K562 (cell line): ENCODE measurements around the gene SLC29A3. TPM values are rescaled to one million over a fixed set of nuclear protein-coding genes. Genes with fewer than 3 reads are reported as not detected.

ENCODE experiments used
- CBX2 ChIP-seq: fragments of 200-600 bp; sonication (generic); IDR thresholded peaks from one replicate; pipeline ENCODE4 v1.6.1; 2012; ENCODE audit warnings: mild to moderate bottlenecking, low read length, inconsistent platforms; ENCODE audit not compliant: insufficient read depth, poor library complexity, severe bottlenecking
- HDAC6 ChIP-seq: IDR thresholded peaks from 2 replicates; pipeline ENCODE4 v1.6.1; 2012; ENCODE audit warnings: low read depth, mild to moderate bottlenecking, control low read depth, inconsistent platforms, low read length, moderate library complexity
- MGA ChIP-seq: fragments of 450-650 bp; IDR thresholded peaks from 2 replicates; pipeline ENCODE4 v1.6.1; 2016; ENCODE audit warnings: mild to moderate bottlenecking, moderate library complexity
- NCOR1 ChIP-seq: fragments of 450-650 bp; IDR thresholded peaks from 2 replicates; pipeline ENCODE4 v1.6.1; 2016; ENCODE audit warnings: mild to moderate bottlenecking, moderate library complexity
- PCBP1 ChIP-seq: fragments of 200-400 bp; formaldehyde crosslinking; IDR thresholded peaks from 2 replicates; pipeline ENCODE4 v1.6.1; 2018; ENCODE audit warnings: mild to moderate bottlenecking, low read depth, low read length; ENCODE audit not compliant: poor library complexity, severe bottlenecking
- POLR2AphosphoS5 ChIP-seq: IDR thresholded peaks from 2 replicates; pipeline ENCODE4 v1.6.1; 2011; ENCODE audit warnings: mild to moderate bottlenecking, low read depth, low read length, moderate library complexity; ENCODE audit not compliant: control insufficient read depth, insufficient read depth
- RBM25 ChIP-seq: fragments of 200-400 bp; formaldehyde crosslinking; IDR thresholded peaks from 2 replicates; pipeline ENCODE4 v1.6.1; 2018; ENCODE audit warnings: low read length, low read depth, moderate library complexity; ENCODE audit not compliant: severe bottlenecking
- ZNF639 ChIP-seq, 2 experiments: fragments of 200-800 bp in 1 of 2; sonication (Bioruptor generic) in 1 of 2; sonication (generic) in 1 of 2; formaldehyde crosslinking in 1 of 2; IDR thresholded peaks in 1 of 2; conservative IDR thresholded peaks in 1 of 2; 2 replicates each; pipeline versions ENCODE4 v1.5.0 to v1.6.1; 2016 to 2020; ENCODE audit warnings: missing compliant biosample characterization in 1 of 2, missing genetic modification characterization in 1 of 2, missing genetic modification reagents in 1 of 2
- polyA plus RNA-seq, 8 experiments: library from polyadenylated mRNA; depleted of rRNA in 4 of 8; stranded (reverse) in 5 of 8; unstranded in 3 of 8; fragments of >200 nt; fragmentation: Nextera tagmentation in 2 of 8; fragmentation: Illumina TruSeq in 1 of 8; extraction: Ambion mirVana in 2 of 8; extraction: Trizol in 1 of 8; gene quantifications; 2 replicates each; pipeline versions ENCODE4 v1.2.1 to v1.2.3, GENCODE V29; 2011 to 2014; ENCODE audit warnings: inconsistent platforms in 1 of 8, missing spikeins in 1 of 8
- total RNA-seq, 7 experiments: library from RNA; depleted of rRNA in 6 of 7; stranded (reverse); fragments of >200 nt in 6 of 7; fragmentation: Illumina TruSeq in 2 of 7; extraction: Trizol in 2 of 7; gene quantifications; 2 replicates each; pipeline versions ENCODE4 v1.2.1 to v1.2.3, GENCODE V29; 2011 to 2021; ENCODE audit warnings: low replicate concordance in 1 of 7

Gene SLC29A3
- total and polyA plus RNA-seq, 9 of the 15 experiments (the other 6 are each of a cell fraction or from before 2014, with no cell fraction given) = 2.1 to 10.7 (median 4.6) TPM

GRCh38 chr10:71355886-71356285 is 36.8 kb downstream of the SLC29A3 start (continued):
- no peak for TF ChIP-seq MGA
- TF ChIP-seq NCOR1 = no peak
- TF ChIP-seq HDAC6 = no peak
- TF ChIP-seq CBX2 = no peak
- TF ChIP-seq ZNF639 (CRISPR knock-in tag; conservative IDR thresholded peaks at IDR 0.05 in 1 of 2, IDR thresholded peaks at IDR 0.05 in 1 of 2) = no peak
- TF ChIP-seq RBM25 = no peak
- TF ChIP-seq PCBP1 = no peak
- no peak for TF ChIP-seq POLR2AphosphoS5
